Lung microvascular endothelial cell (primary cell): ENCODE results near the gene ZNF165. TPM values are rescaled to one million over a fixed set of nuclear protein-coding genes. Genes with fewer than 3 reads are reported as not detected.
"Not testable (repeated sequence)": the region's sequence is repeated elsewhere in the genome, so short reads cannot be mapped to it uniquely, and the experiment has no call there.

Experiments used
- DNase-seq, 2 donors: peaks; one replicate each; pipeline versions ENCODE4 v3.0.0 to v3.0.0-alpha.2; 2010; ENCODE audit warnings: low read depth in 2 of 2
- total RNA-seq: library from RNA; depleted of rRNA; stranded (reverse); fragments of >200 nt; gene quantifications from 2 replicates; pipeline ENCODE4 v1.2.1, GENCODE V29; 2014

Gene ZNF165
- total RNA-seq, 1 donor from 2014 or later = 0.20 TPM

- DNase-seq = no peak
These were observed 41.5 kb downstream of the ZNF165 start for GRCh38 chr6:28121876-28122275.

- DNase-seq = not testable (repeated sequence)
These were observed 41.9 kb downstream of the ZNF165 start for GRCh38 chr6:28122283-28122682.

- DNase-seq = peak; percentile 85 to 90
These were observed 44.1 kb downstream of the ZNF165 start, which contains the start of gene ZSCAN16 for GRCh38 chr6:28124350-28124970. TSS of gene ZSCAN16 (plus strand) at chr6:28124609. CDS start at chr6:28125444, 835 bp downstream.

- DNase-seq = no peak
These were observed 44.6 kb downstream of the ZNF165 start for GRCh38 chr6:28124971-28125353.

- DNase-seq = no peak
These were observed 45.0 kb downstream of the ZNF165 start for GRCh38 chr6:28125401-28125800.

GRCh38 chr6:28134015-28134414 lies 53.6 kb downstream of the ZNF165 start:
- DNase-seq = peak; percentile 61 to 71

- DNase-seq = no peak
These were observed 54.3 kb downstream of the ZNF165 start for GRCh38 chr6:28134716-28135115.

GRCh38 chr6:28135393-28135792 lies 55.0 kb downstream of the ZNF165 start:
- DNase-seq = no peak

- peak; percentile 88 to 96 for DNase-seq
These were observed 56.5 kb downstream of the ZNF165 start for GRCh38 chr6:28136585-28137504.

- DNase-seq = peak; percentile 16 to 48
These were observed 57.2 kb downstream of the ZNF165 start for GRCh38 chr6:28137505-28137981.

Other genes with a start within 250 kb of the ZNF165 start
- gene OR2B2, start 168.2 kb upstream of the ZNF165 start, total RNA-seq = not detected in 2 replicates
- not detected in 2 replicates for gene OR2B6, start 123.3 kb upstream of the ZNF165 start, total RNA-seq
- gene ZSCAN16, start 44.0 kb downstream of the ZNF165 start, total RNA-seq = 12.0 and 14.9 TPM in 2 replicates
- gene ZKSCAN8, start 61.3 kb downstream of the ZNF165 start, total RNA-seq = 8.5 and 12.3 TPM in 2 replicates
- gene ZSCAN9, start 144.7 kb downstream of the ZNF165 start, total RNA-seq = 6.5 and 10.1 TPM in 2 replicates
- 3.1 and 4.0 TPM in 2 replicates for gene ZKSCAN4, start 171.7 kb downstream of the ZNF165 start, total RNA-seq
- gene NKAPL, start 178.7 kb downstream of the ZNF165 start, total RNA-seq = 0.20 and 0.22 TPM in 2 replicates
- 6.5 and 7.1 TPM in 2 replicates for gene ZSCAN26, start 186.6 kb downstream of the ZNF165 start, total RNA-seq
- 4.1 and 5.0 TPM in 2 replicates for gene PGBD1, start 201.0 kb downstream of the ZNF165 start, total RNA-seq